WTC11 (cell line): ENCODE results near the gene TAAR2. TPM values are rescaled to one million over a fixed set of nuclear protein-coding genes. Genes with fewer than 3 reads are reported as not detected.

ENCODE experiments used
- ATAC-seq: fragments of 200-7000 bp; cut with Tn5 transposase; 2 replicates; pipeline ENCODE4 v1.10.0; 2021; ENCODE audit warnings: mild to moderate bottlenecking, moderate library complexity
- CTCF ChIA-PET: fragments of 300-600 bp; sonication (Branson Sonifier 250); formaldehyde crosslinking; loops from one replicate; lab custom pipeline; 2021; ENCODE audit warnings: antibody characterized with exemption; lab: Charles Lee
- POLR2A ChIA-PET: fragments of 350-600 bp; sonication (Branson Sonifier 250); formaldehyde crosslinking; loops from one replicate; lab custom pipeline; 2021; ENCODE audit warnings: antibody characterized with exemption; lab: Charles Lee
- DNase-seq: peaks from one replicate; pipeline ENCODE4 v3.0.0; 2021; ENCODE audit warnings: low spot score
- H3K27ac Mint-ChIP-seq: 2 replicates; pipeline ENCODE4 v1.8.0; 2021; ENCODE audit warnings: mixed read lengths
- H3K27me3 Mint-ChIP-seq: 2 replicates; pipeline ENCODE4 v1.8.0; 2021; ENCODE audit warnings: low read depth, mild to moderate bottlenecking, moderate library complexity, mixed read lengths
- H3K36me3 Mint-ChIP-seq: 2 replicates; pipeline ENCODE4 v1.8.0; 2021; ENCODE audit warnings: mixed read lengths
- H3K4me1 Mint-ChIP-seq: 2 replicates; pipeline ENCODE4 v1.8.0; 2022; ENCODE audit warnings: mixed read lengths
- H3K4me3 Mint-ChIP-seq: 2 replicates; pipeline ENCODE4 v1.8.0; 2021; ENCODE audit warnings: mild to moderate bottlenecking, moderate library complexity, mixed read lengths
- H3K9me3 Mint-ChIP-seq: 2 replicates; pipeline ENCODE4 v1.8.0; 2021; ENCODE audit warnings: mixed read lengths
- EMX1 ChIP-seq: fragments of 250-450 bp; sonication (Bioruptor Pico); IDR thresholded peaks from 2 replicates; pipeline ENCODE4 v1.8.0; 2021; ENCODE audit warnings: mild to moderate bottlenecking
- ESRRA ChIP-seq: sonication (generic); formaldehyde crosslinking; IDR thresholded peaks from 2 replicates; pipeline ENCODE4 v1.8.1; 2022; ENCODE audit warnings: mild to moderate bottlenecking, missing genetic modification reagents, borderline replicate concordance
- FOXK1 ChIP-seq: sonication (generic); formaldehyde crosslinking; IDR thresholded peaks from 2 replicates; pipeline ENCODE4 v1.8.0; 2022; ENCODE audit warnings: mild to moderate bottlenecking, moderate library complexity, missing genetic modification reagents
- GABPB1 ChIP-seq: sonication (generic); formaldehyde crosslinking; IDR thresholded peaks from 2 replicates; pipeline ENCODE4 v1.8.1; 2023; ENCODE audit warnings: mild to moderate bottlenecking, missing genetic modification reagents
- JAZF1 ChIP-seq: fragments of 250-450 bp; sonication (Bioruptor Pico); IDR thresholded peaks from 2 replicates; pipeline ENCODE4 v1.9.0; 2021; ENCODE audit warnings: moderate library complexity, mild to moderate bottlenecking, inconsistent platforms
- NFE2L1 ChIP-seq: sonication (generic); formaldehyde crosslinking; IDR thresholded peaks from 2 replicates; pipeline ENCODE4 v1.8.1; 2023; ENCODE audit warnings: missing genetic modification reagents
- NR2C2 ChIP-seq: sonication (generic); formaldehyde crosslinking; IDR thresholded peaks from 2 replicates; pipeline ENCODE4 v1.8.0; 2022; ENCODE audit warnings: mild to moderate bottlenecking, missing genetic modification reagents
- NR3C1 ChIP-seq: sonication (generic); formaldehyde crosslinking; conservative IDR thresholded peaks from 2 replicates; pipeline ENCODE4 v1.8.1; 2023; ENCODE audit warnings: low read depth, mild to moderate bottlenecking, missing genetic modification reagents
- RELA ChIP-seq: sonication (generic); formaldehyde crosslinking; IDR thresholded peaks from 2 replicates; pipeline ENCODE4 v1.8.1; 2022; ENCODE audit warnings: missing genetic modification reagents, mild to moderate bottlenecking, borderline replicate concordance
- ZNF232 ChIP-seq: sonication (generic); formaldehyde crosslinking; IDR thresholded peaks from 2 replicates; pipeline ENCODE4 v1.8.0; 2022; ENCODE audit warnings: mild to moderate bottlenecking, missing genetic modification reagents
- total RNA-seq: library from RNA; stranded (reverse); gene quantifications from 3 replicates; pipeline ENCODE4 v1.2.3, GENCODE V29; 2021
- TF ChIP-seq, protein P1 (sequence below): sonication (generic); formaldehyde crosslinking; IDR thresholded peaks from 2 replicates; pipeline ENCODE4 v1.8.1; 2023; ENCODE audit warnings: mild to moderate bottlenecking, missing genetic modification reagents, moderate library complexity
- TF ChIP-seq, protein P2 (sequence below): sonication (generic); formaldehyde crosslinking; IDR thresholded peaks from 2 replicates; pipeline ENCODE4 v1.8.1; 2022; ENCODE audit warnings: low read depth, missing genetic modification reagents, borderline replicate concordance
- TF ChIP-seq, protein P3 (sequence below): sonication (generic); formaldehyde crosslinking; conservative IDR thresholded peaks from 2 replicates; pipeline ENCODE4 v1.8.1; 2023; ENCODE audit warnings: mild to moderate bottlenecking, low read depth, missing genetic modification reagents, moderate library complexity
- TF ChIP-seq, protein P4 (sequence below): fragments of 250-450 bp; sonication (Bioruptor Pico); IDR thresholded peaks from 2 replicates; pipeline ENCODE4 v1.9.0; 2021; ENCODE audit warnings: mild to moderate bottlenecking
- TF ChIP-seq, protein P5 (sequence below): fragments of 250-450 bp; sonication (Bioruptor Pico); IDR thresholded peaks from 2 replicates; pipeline ENCODE4 v2.1.2; 2022; ENCODE audit warnings: mild to moderate bottlenecking, moderate library complexity
- TF ChIP-seq, protein P6 (sequence below): fragments of 250-450 bp; sonication (Bioruptor Pico); IDR thresholded peaks from 2 replicates; pipeline ENCODE4 v1.8.0; 2021; ENCODE audit warnings: mild to moderate bottlenecking
- TF ChIP-seq, protein P7 (sequence below): sonication (generic); formaldehyde crosslinking; IDR thresholded peaks from 2 replicates; pipeline ENCODE4 v1.8.1; 2022; ENCODE audit warnings: missing genetic modification reagents, borderline replicate concordance
- TF ChIP-seq, protein P8 (sequence below): sonication (generic); formaldehyde crosslinking; IDR thresholded peaks from 2 replicates; pipeline ENCODE4 v1.8.1; 2023; ENCODE audit warnings: mild to moderate bottlenecking, missing genetic modification reagents

The TAAR2 gene
- total RNA-seq, 1 experiment from 2014 or later = not detected

DNA sequence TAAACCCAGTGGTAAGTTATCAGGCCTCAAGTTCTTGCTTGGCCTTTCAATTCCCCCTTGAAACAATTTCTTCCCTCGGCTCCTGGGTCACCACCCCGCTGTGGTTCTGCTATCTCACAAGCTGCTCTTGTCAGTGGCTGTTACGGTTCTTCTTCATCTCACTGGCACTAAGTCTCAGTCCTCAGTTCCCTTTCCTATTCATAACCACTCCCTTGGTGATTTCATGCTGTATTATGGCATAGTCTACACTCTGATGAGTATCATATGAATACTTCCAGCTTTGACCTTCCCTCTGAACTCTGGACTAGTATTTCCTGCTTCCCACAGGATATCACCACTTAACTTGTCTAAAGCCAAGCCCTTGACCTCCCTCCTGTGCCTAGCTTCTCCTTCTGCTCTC is 27.0 kb upstream of the TAAR2 start (continued):
- TF ChIP-seq, protein P1, sequence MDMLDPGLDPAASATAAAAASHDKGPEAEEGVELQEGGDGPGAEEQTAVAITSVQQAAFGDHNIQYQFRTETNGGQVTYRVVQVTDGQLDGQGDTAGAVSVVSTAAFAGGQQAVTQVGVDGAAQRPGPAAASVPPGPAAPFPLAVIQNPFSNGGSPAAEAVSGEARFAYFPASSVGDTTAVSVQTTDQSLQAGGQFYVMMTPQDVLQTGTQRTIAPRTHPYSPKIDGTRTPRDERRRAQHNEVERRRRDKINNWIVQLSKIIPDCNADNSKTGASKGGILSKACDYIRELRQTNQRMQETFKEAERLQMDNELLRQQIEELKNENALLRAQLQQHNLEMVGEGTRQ (CRISPR knock-in tag) = no peak
- no peak for TF ChIP-seq ZNF232

DNA sequence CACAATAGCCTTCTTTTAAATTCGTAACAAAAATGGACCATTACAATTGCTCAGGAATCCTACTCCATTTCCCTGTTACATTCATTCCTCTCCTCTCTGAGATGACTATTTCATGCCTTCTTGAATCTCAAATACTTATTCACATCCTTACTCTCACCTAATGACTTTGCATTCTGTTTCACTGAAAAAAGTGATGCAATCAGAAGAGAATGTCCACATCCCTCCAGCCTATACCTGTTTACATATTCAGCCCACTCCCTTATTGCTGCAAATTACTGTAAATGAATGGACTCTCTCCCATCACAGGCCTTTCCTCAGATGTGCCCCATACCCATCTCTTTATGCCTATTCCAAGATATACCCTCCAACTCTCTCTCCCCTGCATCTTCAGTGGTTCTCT is 26.4 kb upstream of the TAAR2 start:
- Mint-ChIP-seq H3K4me3 (no peak overlapping the region), H3K36me3 (no peaks in the 10 kb centered on the region), H3K9me3 (no peaks in the 10 kb centered on the region), H3K4me1 (no peaks in the 10 kb centered on the region), H3K27ac (no peak overlapping the region), H3K27me3 (no peaks in the 10 kb centered on the region)
- no peak for DNase-seq
- ChIA-PET POLR2A (no interaction called here), CTCF (no interaction called here)
- no peak for ATAC-seq
- TF ChIP-seq NR3C1 (CRISPR knock-in tag) (no peak), NR2C2 (CRISPR knock-in tag) (no peak), ESRRA (CRISPR knock-in tag) (no peak), FOXK1 (CRISPR knock-in tag) (no peak), JAZF1 (no peak), NFE2L1 (CRISPR knock-in tag) (no peak), GABPB1 (no peak; the same call in 1 of the 2 replicates), RELA (CRISPR knock-in tag) (no peak), EMX1 (CRISPR knock-in tag) (no peak)
- TF ChIP-seq, protein P2, sequence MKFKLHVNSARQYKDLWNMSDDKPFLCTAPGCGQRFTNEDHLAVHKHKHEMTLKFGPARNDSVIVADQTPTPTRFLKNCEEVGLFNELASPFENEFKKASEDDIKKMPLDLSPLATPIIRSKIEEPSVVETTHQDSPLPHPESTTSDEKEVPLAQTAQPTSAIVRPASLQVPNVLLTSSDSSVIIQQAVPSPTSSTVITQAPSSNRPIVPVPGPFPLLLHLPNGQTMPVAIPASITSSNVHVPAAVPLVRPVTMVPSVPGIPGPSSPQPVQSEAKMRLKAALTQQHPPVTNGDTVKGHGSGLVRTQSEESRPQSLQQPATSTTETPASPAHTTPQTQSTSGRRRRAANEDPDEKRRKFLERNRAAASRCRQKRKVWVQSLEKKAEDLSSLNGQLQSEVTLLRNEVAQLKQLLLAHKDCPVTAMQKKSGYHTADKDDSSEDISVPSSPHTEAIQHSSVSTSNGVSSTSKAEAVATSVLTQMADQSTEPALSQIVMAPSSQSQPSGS (CRISPR knock-in tag) = no peak
- TF ChIP-seq, protein P3, sequence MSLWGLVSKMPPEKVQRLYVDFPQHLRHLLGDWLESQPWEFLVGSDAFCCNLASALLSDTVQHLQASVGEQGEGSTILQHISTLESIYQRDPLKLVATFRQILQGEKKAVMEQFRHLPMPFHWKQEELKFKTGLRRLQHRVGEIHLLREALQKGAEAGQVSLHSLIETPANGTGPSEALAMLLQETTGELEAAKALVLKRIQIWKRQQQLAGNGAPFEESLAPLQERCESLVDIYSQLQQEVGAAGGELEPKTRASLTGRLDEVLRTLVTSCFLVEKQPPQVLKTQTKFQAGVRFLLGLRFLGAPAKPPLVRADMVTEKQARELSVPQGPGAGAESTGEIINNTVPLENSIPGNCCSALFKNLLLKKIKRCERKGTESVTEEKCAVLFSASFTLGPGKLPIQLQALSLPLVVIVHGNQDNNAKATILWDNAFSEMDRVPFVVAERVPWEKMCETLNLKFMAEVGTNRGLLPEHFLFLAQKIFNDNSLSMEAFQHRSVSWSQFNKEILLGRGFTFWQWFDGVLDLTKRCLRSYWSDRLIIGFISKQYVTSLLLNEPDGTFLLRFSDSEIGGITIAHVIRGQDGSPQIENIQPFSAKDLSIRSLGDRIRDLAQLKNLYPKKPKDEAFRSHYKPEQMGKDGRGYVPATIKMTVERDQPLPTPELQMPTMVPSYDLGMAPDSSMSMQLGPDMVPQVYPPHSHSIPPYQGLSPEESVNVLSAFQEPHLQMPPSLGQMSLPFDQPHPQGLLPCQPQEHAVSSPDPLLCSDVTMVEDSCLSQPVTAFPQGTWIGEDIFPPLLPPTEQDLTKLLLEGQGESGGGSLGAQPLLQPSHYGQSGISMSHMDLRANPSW (CRISPR knock-in tag) = no peak
- TF ChIP-seq, protein P4, sequence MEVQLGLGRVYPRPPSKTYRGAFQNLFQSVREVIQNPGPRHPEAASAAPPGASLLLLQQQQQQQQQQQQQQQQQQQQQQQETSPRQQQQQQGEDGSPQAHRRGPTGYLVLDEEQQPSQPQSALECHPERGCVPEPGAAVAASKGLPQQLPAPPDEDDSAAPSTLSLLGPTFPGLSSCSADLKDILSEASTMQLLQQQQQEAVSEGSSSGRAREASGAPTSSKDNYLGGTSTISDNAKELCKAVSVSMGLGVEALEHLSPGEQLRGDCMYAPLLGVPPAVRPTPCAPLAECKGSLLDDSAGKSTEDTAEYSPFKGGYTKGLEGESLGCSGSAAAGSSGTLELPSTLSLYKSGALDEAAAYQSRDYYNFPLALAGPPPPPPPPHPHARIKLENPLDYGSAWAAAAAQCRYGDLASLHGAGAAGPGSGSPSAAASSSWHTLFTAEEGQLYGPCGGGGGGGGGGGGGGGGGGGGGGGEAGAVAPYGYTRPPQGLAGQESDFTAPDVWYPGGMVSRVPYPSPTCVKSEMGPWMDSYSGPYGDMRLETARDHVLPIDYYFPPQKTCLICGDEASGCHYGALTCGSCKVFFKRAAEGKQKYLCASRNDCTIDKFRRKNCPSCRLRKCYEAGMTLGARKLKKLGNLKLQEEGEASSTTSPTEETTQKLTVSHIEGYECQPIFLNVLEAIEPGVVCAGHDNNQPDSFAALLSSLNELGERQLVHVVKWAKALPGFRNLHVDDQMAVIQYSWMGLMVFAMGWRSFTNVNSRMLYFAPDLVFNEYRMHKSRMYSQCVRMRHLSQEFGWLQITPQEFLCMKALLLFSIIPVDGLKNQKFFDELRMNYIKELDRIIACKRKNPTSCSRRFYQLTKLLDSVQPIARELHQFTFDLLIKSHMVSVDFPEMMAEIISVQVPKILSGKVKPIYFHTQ (CRISPR knock-in tag) = no peak
- TF ChIP-seq, protein P5, sequence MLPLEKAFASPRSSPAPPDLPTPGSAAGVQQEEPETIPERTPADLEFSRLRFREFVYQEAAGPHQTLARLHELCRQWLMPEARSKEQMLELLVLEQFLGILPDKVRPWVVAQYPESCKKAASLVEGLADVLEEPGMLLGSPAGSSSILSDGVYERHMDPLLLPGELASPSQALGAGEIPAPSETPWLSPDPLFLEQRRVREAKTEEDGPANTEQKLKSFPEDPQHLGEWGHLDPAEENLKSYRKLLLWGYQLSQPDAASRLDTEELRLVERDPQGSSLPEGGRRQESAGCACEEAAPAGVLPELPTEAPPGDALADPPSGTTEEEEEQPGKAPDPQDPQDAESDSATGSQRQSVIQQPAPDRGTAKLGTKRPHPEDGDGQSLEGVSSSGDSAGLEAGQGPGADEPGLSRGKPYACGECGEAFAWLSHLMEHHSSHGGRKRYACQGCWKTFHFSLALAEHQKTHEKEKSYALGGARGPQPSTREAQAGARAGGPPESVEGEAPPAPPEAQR (CRISPR knock-in tag) = no peak
- TF ChIP-seq, protein P6, sequence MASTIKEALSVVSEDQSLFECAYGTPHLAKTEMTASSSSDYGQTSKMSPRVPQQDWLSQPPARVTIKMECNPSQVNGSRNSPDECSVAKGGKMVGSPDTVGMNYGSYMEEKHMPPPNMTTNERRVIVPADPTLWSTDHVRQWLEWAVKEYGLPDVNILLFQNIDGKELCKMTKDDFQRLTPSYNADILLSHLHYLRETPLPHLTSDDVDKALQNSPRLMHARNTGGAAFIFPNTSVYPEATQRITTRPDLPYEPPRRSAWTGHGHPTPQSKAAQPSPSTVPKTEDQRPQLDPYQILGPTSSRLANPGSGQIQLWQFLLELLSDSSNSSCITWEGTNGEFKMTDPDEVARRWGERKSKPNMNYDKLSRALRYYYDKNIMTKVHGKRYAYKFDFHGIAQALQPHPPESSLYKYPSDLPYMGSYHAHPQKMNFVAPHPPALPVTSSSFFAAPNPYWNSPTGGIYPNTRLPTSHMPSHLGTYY (CRISPR knock-in tag) = no peak
- TF ChIP-seq, protein P7, sequence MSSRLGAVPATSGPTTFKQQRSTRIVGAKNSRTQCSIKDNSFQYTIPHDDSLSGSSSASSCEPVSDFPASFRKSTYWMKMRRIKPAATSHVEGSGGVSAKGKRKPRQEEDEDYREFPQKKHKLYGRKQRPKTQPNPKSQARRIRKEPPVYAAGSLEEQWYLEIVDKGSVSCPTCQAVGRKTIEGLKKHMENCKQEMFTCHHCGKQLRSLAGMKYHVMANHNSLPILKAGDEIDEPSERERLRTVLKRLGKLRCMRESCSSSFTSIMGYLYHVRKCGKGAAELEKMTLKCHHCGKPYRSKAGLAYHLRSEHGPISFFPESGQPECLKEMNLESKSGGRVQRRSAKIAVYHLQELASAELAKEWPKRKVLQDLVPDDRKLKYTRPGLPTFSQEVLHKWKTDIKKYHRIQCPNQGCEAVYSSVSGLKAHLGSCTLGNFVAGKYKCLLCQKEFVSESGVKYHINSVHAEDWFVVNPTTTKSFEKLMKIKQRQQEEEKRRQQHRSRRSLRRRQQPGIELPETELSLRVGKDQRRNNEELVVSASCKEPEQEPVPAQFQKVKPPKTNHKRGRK = no peak
- TF ChIP-seq, protein P1 (CRISPR knock-in tag) = no peak
- TF ChIP-seq, protein P8, sequence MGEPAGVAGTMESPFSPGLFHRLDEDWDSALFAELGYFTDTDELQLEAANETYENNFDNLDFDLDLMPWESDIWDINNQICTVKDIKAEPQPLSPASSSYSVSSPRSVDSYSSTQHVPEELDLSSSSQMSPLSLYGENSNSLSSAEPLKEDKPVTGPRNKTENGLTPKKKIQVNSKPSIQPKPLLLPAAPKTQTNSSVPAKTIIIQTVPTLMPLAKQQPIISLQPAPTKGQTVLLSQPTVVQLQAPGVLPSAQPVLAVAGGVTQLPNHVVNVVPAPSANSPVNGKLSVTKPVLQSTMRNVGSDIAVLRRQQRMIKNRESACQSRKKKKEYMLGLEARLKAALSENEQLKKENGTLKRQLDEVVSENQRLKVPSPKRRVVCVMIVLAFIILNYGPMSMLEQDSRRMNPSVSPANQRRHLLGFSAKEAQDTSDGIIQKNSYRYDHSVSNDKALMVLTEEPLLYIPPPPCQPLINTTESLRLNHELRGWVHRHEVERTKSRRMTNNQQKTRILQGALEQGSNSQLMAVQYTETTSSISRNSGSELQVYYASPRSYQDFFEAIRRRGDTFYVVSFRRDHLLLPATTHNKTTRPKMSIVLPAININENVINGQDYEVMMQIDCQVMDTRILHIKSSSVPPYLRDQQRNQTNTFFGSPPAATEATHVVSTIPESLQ (CRISPR knock-in tag) = no peak
